ENCODE results near the gene NFIB. TPM values are rescaled to one million over a fixed set of nuclear protein-coding genes. Genes with fewer than 3 reads are reported as not detected.

The NFIB gene
- total RNA-seq, 1 experiment from 2014 or later = 14.3 TPM

DNA sequence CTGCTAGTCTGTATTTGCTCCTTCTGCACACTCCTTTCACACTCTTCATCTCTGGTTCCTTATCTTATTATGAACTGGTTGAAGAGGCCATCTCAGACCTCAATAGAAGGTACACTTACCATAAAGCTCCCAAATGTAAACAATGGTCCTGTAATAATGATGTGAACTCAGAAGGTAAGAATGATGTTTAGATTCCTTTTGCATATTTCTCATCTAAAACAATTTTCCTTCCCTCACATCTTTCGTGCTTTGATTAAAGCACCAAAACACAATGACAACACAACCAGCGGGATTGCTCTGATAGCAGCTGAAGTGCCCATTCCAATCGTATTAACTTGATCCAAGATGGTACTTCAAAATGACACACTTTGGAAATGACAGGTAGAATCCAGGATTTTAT lies 34.3 kb downstream of the NFIB start:
- Mint-ChIP-seq H3K36me3 (ENCODE audit: insufficient read depth in 1 of 3, low read depth in 3 of 3) (no peaks in the 10 kb centered on the region), H3K4me3 (no peak overlapping the region), H3K9me3 (no peaks in the 10 kb centered on the region), H3K27me3 (ENCODE audit: low read depth) (no peaks in the 10 kb centered on the region), H3K27ac (no peak overlapping the region), H3K4me1 (peaks cover 30 to 41% of the 10 kb centered on the region in 2 experiments)
- Histone ChIP-seq H2BK5ac (ENCODE audit: insufficient read length, low read length) (no peak overlapping the region), H3K4ac (ENCODE audit: low read depth, low read length) (no peak overlapping the region), H3K14ac (ENCODE audit: insufficient read depth, low read length) (no peak overlapping the region), H3T11ph (ENCODE audit: low read length) (no peak overlapping the region), H4K91ac (ENCODE audit: insufficient read length, low read depth, low read length) (no peak overlapping the region), H4K20me1 (ENCODE audit: control insufficient read depth, insufficient read depth, insufficient read length) (no peaks in the 10 kb centered on the region), H3K9me3 (ENCODE audit: control insufficient read depth, low read depth, low read length) (no peaks in the 10 kb centered on the region), H3K9ac (ENCODE audit: extremely low read depth, insufficient read length, low read length) (no peak overlapping the region), H2BK12ac (ENCODE audit: insufficient read length, low read depth, low read length) (no peak overlapping the region), H3K23ac (ENCODE audit: insufficient read length, low read depth, low read length) (no peak overlapping the region), H2AFZ (ENCODE audit: low read length) (no peak overlapping the region), H3K4me1 (ENCODE audit: insufficient read depth, low read length) (peaks cover 5% of the 10 kb centered on the region), H3K27ac (ENCODE audit: insufficient read length, low read depth, low read length) (no peak overlapping the region), H2BK15ac (ENCODE audit: low read depth, low read length) (no peak overlapping the region), H4K8ac (replicated peaks; ENCODE audit: insufficient read length, low read depth, low read length) (no peak overlapping the region), H2AK5ac (ENCODE audit: insufficient read length, low read length) (no peak overlapping the region), H3K79me2 (ENCODE audit: insufficient read depth, low read length) (no peaks in the 10 kb centered on the region), H3K4me2 (ENCODE audit: insufficient read depth, insufficient read length, low read length) (no peak overlapping the region), H3K79me1 (ENCODE audit: insufficient read depth, low read depth, low read length, poor library complexity, severe bottlenecking) (no peaks in the 10 kb centered on the region), H3K56ac (ENCODE audit: insufficient read length, low read depth, low read length) (no peak overlapping the region), H3K18ac (ENCODE audit: insufficient read length, low read depth, low read length) (no peak overlapping the region), H3K27me3 (ENCODE audit: insufficient read depth, low read length) (no peaks in the 10 kb centered on the region), H2BK120ac (ENCODE audit: low read depth, low read length, poor library complexity, severe bottlenecking) (no peak overlapping the region), H3K23me2 (ENCODE audit: insufficient read length, low read depth, low read length, poor library complexity, severe bottlenecking) (no peaks in the 10 kb centered on the region), H2BK20ac (ENCODE audit: low read depth, low read length, poor library complexity, severe bottlenecking) (no peak overlapping the region), H4K5ac (ENCODE audit: insufficient read length, low read depth, low read length) (no peak overlapping the region)
- no peak for DNase-seq
- TF ChIP-seq, protein P1, sequence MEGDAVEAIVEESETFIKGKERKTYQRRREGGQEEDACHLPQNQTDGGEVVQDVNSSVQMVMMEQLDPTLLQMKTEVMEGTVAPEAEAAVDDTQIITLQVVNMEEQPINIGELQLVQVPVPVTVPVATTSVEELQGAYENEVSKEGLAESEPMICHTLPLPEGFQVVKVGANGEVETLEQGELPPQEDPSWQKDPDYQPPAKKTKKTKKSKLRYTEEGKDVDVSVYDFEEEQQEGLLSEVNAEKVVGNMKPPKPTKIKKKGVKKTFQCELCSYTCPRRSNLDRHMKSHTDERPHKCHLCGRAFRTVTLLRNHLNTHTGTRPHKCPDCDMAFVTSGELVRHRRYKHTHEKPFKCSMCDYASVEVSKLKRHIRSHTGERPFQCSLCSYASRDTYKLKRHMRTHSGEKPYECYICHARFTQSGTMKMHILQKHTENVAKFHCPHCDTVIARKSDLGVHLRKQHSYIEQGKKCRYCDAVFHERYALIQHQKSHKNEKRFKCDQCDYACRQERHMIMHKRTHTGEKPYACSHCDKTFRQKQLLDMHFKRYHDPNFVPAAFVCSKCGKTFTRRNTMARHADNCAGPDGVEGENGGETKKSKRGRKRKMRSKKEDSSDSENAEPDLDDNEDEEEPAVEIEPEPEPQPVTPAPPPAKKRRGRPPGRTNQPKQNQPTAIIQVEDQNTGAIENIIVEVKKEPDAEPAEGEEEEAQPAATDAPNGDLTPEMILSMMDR (conservative IDR thresholded peaks at IDR 0.05) = no peak
- WGBS (ENCODE audit: extremely low coverage, insufficient read length, low lambda C conversion rate) = no CpG with 5 or more reads among the region's 3 CpGs

Measured in H9 (cell line).